ENCODE data around the gene KCNB1.

Gene KCNB1

GRCh38 chr20:49444553-49444990 is 37.9 kb downstream of the KCNB1 start:
- TF ChIP-seq SUZ12 (IDR thresholded peaks at IDR 0.05; ENCODE audit: extremely low read depth, insufficient read depth, insufficient read length), result no peak
- no peak for TF ChIP-seq ZNF274 (IDR thresholded peaks at IDR 0.05; ENCODE audit: low read depth, low read length)
- TF ChIP-seq YY1 (IDR thresholded peaks at IDR 0.05; ENCODE audit: insufficient read depth, insufficient read length), result no peak
- no peaks in the 10 kb centered on the region for H3K36me3 ChIP-seq (ENCODE audit: insufficient read depth, insufficient read length, low read length)
- H3K9me3 ChIP-seq (ENCODE audit: insufficient read depth, low read length), result 0 out of 2 replicates have a peak, but pooled peaks cover 6% of the 10 kb centered on the region

GRCh38 chr20:49437057-49437456 is 45.4 kb downstream of the KCNB1 start:
- no peaks in the 10 kb centered on the region for H3K27me3 ChIP-seq (ENCODE audit: insufficient read depth, insufficient read length)
- no peak overlapping the region for H3K4me3 ChIP-seq (ENCODE audit: insufficient read length, low read depth)
- DNase-seq (ENCODE audit: low read depth, low spot score), result no peak
- H3K4me1 ChIP-seq (ENCODE audit: insufficient read depth, insufficient read length), result no peaks in the 10 kb centered on the region
- TF ChIP-seq YY1 (IDR thresholded peaks at IDR 0.05; ENCODE audit: insufficient read depth, insufficient read length) (no peak), ZNF274 (IDR thresholded peaks at IDR 0.05; ENCODE audit: low read depth, low read length) (no peak), SUZ12 (IDR thresholded peaks at IDR 0.05; ENCODE audit: extremely low read depth, insufficient read depth, insufficient read length) (no peak)
- no peaks in the 10 kb centered on the region for H3K36me3 ChIP-seq (ENCODE audit: insufficient read depth, insufficient read length, low read length)
- no peak overlapping the region for H3K9ac ChIP-seq (ENCODE audit: insufficient read length, low read depth)
- H3K9me3 ChIP-seq (ENCODE audit: insufficient read depth, low read length), result no peaks in the 10 kb centered on the region

More at GRCh38 chr20:49444553-49444990, 37.9 kb downstream of the KCNB1 start:
- Histone ChIP-seq H3K4me1 (ENCODE audit: insufficient read depth, insufficient read length) (peaks cover 18% of the 10 kb centered on the region), H3K9ac (ENCODE audit: insufficient read length, low read depth) (no peak overlapping the region), H3K27me3 (ENCODE audit: insufficient read depth, insufficient read length) (no peaks in the 10 kb centered on the region), H3K4me3 (ENCODE audit: insufficient read length, low read depth) (no peak overlapping the region)
- no peak for DNase-seq (ENCODE audit: low read depth, low spot score)

GRCh38 chr20:49435639-49436038 is 46.8 kb downstream of the KCNB1 start:
- H3K9me3 ChIP-seq (ENCODE audit: insufficient read depth, low read length), result no peaks in the 10 kb centered on the region
- H3K4me1 ChIP-seq (ENCODE audit: insufficient read depth, insufficient read length), result no peaks in the 10 kb centered on the region
- no peaks in the 10 kb centered on the region for H3K36me3 ChIP-seq (ENCODE audit: insufficient read depth, insufficient read length, low read length)
- no peak overlapping the region for H3K4me3 ChIP-seq (ENCODE audit: insufficient read length, low read depth)
- H3K9ac ChIP-seq (ENCODE audit: insufficient read length, low read depth), result no peak overlapping the region
- no peak for DNase-seq (ENCODE audit: low read depth, low spot score)
- TF ChIP-seq ZNF274 (IDR thresholded peaks at IDR 0.05; ENCODE audit: low read depth, low read length) (no peak), SUZ12 (IDR thresholded peaks at IDR 0.05; ENCODE audit: extremely low read depth, insufficient read depth, insufficient read length) (no peak), YY1 (IDR thresholded peaks at IDR 0.05; ENCODE audit: insufficient read depth, insufficient read length) (no peak)
- H3K27me3 ChIP-seq (ENCODE audit: insufficient read depth, insufficient read length), result no peaks in the 10 kb centered on the region

GRCh38 chr20:49433333-49433732 is 49.1 kb downstream of the KCNB1 start:
- H3K9me3 ChIP-seq (ENCODE audit: insufficient read depth, low read length), result no peaks in the 10 kb centered on the region
- H3K4me3 ChIP-seq (ENCODE audit: insufficient read length, low read depth), result no peak overlapping the region
- no peak for TF ChIP-seq SUZ12 (IDR thresholded peaks at IDR 0.05; ENCODE audit: extremely low read depth, insufficient read depth, insufficient read length)
- TF ChIP-seq YY1 (IDR thresholded peaks at IDR 0.05; ENCODE audit: insufficient read depth, insufficient read length), result no peak
- TF ChIP-seq ZNF274 (IDR thresholded peaks at IDR 0.05; ENCODE audit: low read depth, low read length), result no peak
- no peaks in the 10 kb centered on the region for H3K27me3 ChIP-seq (ENCODE audit: insufficient read depth, insufficient read length)
- DNase-seq (ENCODE audit: low read depth, low spot score), result no peak
- no peaks in the 10 kb centered on the region for H3K4me1 ChIP-seq (ENCODE audit: insufficient read depth, insufficient read length)
- no peaks in the 10 kb centered on the region for H3K36me3 ChIP-seq (ENCODE audit: insufficient read depth, insufficient read length, low read length)
- H3K9ac ChIP-seq (ENCODE audit: insufficient read length, low read depth), result no peak overlapping the region

GRCh38 chr20:49432550-49432949 is 49.9 kb downstream of the KCNB1 start:
- no peak for DNase-seq (ENCODE audit: low read depth, low spot score)
- H3K4me1 ChIP-seq (ENCODE audit: insufficient read depth, insufficient read length), result no peaks in the 10 kb centered on the region
- no peak overlapping the region for H3K4me3 ChIP-seq (ENCODE audit: insufficient read length, low read depth)
- no peak overlapping the region for H3K9ac ChIP-seq (ENCODE audit: insufficient read length, low read depth)
- H3K9me3 ChIP-seq (ENCODE audit: insufficient read depth, low read length), result no peaks in the 10 kb centered on the region
- TF ChIP-seq YY1 (IDR thresholded peaks at IDR 0.05; ENCODE audit: insufficient read depth, insufficient read length) (no peak), SUZ12 (IDR thresholded peaks at IDR 0.05; ENCODE audit: extremely low read depth, insufficient read depth, insufficient read length) (no peak), ZNF274 (IDR thresholded peaks at IDR 0.05; ENCODE audit: low read depth, low read length) (no peak)
- H3K36me3 ChIP-seq (ENCODE audit: insufficient read depth, insufficient read length, low read length), result no peaks in the 10 kb centered on the region
- H3K27me3 ChIP-seq (ENCODE audit: insufficient read depth, insufficient read length), result no peaks in the 10 kb centered on the region

- Histone ChIP-seq H3K4me3 (ENCODE audit: insufficient read length, low read depth) (no peak overlapping the region), H3K9ac (ENCODE audit: insufficient read length, low read depth) (no peak overlapping the region), H3K36me3 (ENCODE audit: insufficient read depth, insufficient read length, low read length) (no peaks in the 10 kb centered on the region), H3K9me3 (ENCODE audit: insufficient read depth, low read length) (no peaks in the 10 kb centered on the region), H3K4me1 (ENCODE audit: insufficient read depth, insufficient read length) (no peaks in the 10 kb centered on the region), H3K27me3 (ENCODE audit: insufficient read depth, insufficient read length) (no peaks in the 10 kb centered on the region)
- DNase-seq (ENCODE audit: low read depth, low spot score), result no peak
- TF ChIP-seq SUZ12 (IDR thresholded peaks at IDR 0.05; ENCODE audit: extremely low read depth, insufficient read depth, insufficient read length) (no peak), ZNF274 (IDR thresholded peaks at IDR 0.05; ENCODE audit: low read depth, low read length) (no peak), YY1 (IDR thresholded peaks at IDR 0.05; ENCODE audit: insufficient read depth, insufficient read length) (no peak)
Observed at GRCh38 chr20:49431329-49431728, 51.1 kb downstream of the KCNB1 start.

- Histone ChIP-seq H3K4me3 (ENCODE audit: insufficient read length, low read depth) (no peak overlapping the region), H3K27me3 (ENCODE audit: insufficient read depth, insufficient read length) (no peaks in the 10 kb centered on the region), H3K9me3 (ENCODE audit: insufficient read depth, low read length) (no peaks in the 10 kb centered on the region), H3K4me1 (ENCODE audit: insufficient read depth, insufficient read length) (no peaks in the 10 kb centered on the region), H3K36me3 (ENCODE audit: insufficient read depth, insufficient read length, low read length) (no peaks in the 10 kb centered on the region), H3K9ac (ENCODE audit: insufficient read length, low read depth) (no peak overlapping the region)
- TF ChIP-seq ZNF274 (IDR thresholded peaks at IDR 0.05; ENCODE audit: low read depth, low read length) (no peak), SUZ12 (IDR thresholded peaks at IDR 0.05; ENCODE audit: extremely low read depth, insufficient read depth, insufficient read length) (no peak), YY1 (IDR thresholded peaks at IDR 0.05; ENCODE audit: insufficient read depth, insufficient read length) (no peak)
- no peak for DNase-seq (ENCODE audit: low read depth, low spot score)
Observed at GRCh38 chr20:49430320-49430719, 52.1 kb downstream of the KCNB1 start.

Data from NT2/D1 (cell line).